H1 (cell line): ENCODE results near the gene CAMTA1. TPM values are rescaled to one million over a fixed set of nuclear protein-coding genes. Genes with fewer than 3 reads are reported as not detected.

Source experiments
- CTCF ChIA-PET: fragments of 300-600 bp; sonication (Branson Sonifier 250); formaldehyde crosslinking; loops from one replicate; lab custom pipeline; 2021; ENCODE audit not compliant: partially characterized antibody; lab: Charles Lee
- POLR2A ChIA-PET: fragments of 300-600 bp; sonication (Branson Sonifier 250); formaldehyde crosslinking; loops from one replicate; lab custom pipeline; 2021; ENCODE audit warnings: inconsistent platforms; ENCODE audit not compliant: partially characterized antibody; lab: Charles Lee
- DNase-seq, 2 experiments: peaks; one replicate each; pipeline versions ENCODE4 v3.0.0 to v3.0.0-alpha.2; 2010 to 2022; ENCODE audit warnings: low spot score in 2 of 2, low read depth in 1 of 2, mixed read lengths in 1 of 2
- FAIRE-seq: peaks from 2 replicates; lab custom pipeline; 2011; peaks lifted over from hg19 to GRCh38; lab: Jason Lieb, UNC
- H2AFZ ChIP-seq: 2 replicates; pipeline ENCODE4 v1.8.1; 2012; ENCODE audit warnings: low read length, inconsistent platforms
- H2AK5ac ChIP-seq: 2 replicates; pipeline ENCODE4 v1.6.1; 2013; ENCODE audit warnings: low read depth, low read length
- H2BK120ac ChIP-seq: replicated peaks from 2 replicates; pipeline ENCODE3; 2013; ENCODE audit warnings: low read depth, low read length, inconsistent platforms
- H2BK12ac ChIP-seq: 2 replicates; pipeline ENCODE4 v1.6.1; 2013; ENCODE audit warnings: low read depth, low read length
- H2BK15ac ChIP-seq: 2 replicates; pipeline ENCODE4 v1.6.1; 2013; ENCODE audit warnings: low read length
- H2BK20ac ChIP-seq: 2 replicates; pipeline ENCODE4 v1.6.1; 2013; ENCODE audit warnings: low read length
- H2BK5ac ChIP-seq: 2 replicates; pipeline ENCODE4 v1.6.1; 2013; ENCODE audit warnings: low read depth, low read length
- H3K14ac ChIP-seq: 2 replicates; pipeline ENCODE4 v1.6.1; 2013; ENCODE audit warnings: inconsistent platforms; ENCODE audit not compliant: insufficient read length
- H3K18ac ChIP-seq: 2 replicates; pipeline ENCODE4 v1.6.1; 2013; ENCODE audit warnings: low read length; ENCODE audit errors: extremely low read depth
- H3K23ac ChIP-seq: 2 replicates; pipeline ENCODE4 v1.6.1; 2013; ENCODE audit warnings: inconsistent platforms; ENCODE audit not compliant: insufficient read length
- H3K23me2 ChIP-seq: 2 replicates; pipeline ENCODE4 v1.6.1; 2013; ENCODE audit warnings: low read depth, low read length
- H3K27ac ChIP-seq: 2 replicates; pipeline ENCODE4 v1.6.1; 2011; ENCODE audit warnings: low read depth, low read length, inconsistent platforms
- H3K27me3 ChIP-seq, 4 experiments: replicated peaks in 1 of 4; 1 replicate in 1 of 4; 2 replicates in 3 of 4; pipeline versions ENCODE4 v1.6.1 to v1.8.1; 2011 to 2013; ENCODE audit warnings: low read length in 3 of 4, mild to moderate bottlenecking in 3 of 4, inconsistent platforms in 2 of 4, mixed read lengths in 2 of 4, moderate library complexity in 1 of 4; ENCODE audit not compliant: control insufficient read depth in 3 of 4, insufficient read depth in 3 of 4; ENCODE audit errors: extremely low read depth in 1 of 4
- H3K36me3 ChIP-seq, 4 experiments: 2 replicates each; pipeline versions ENCODE4 v1.6.1 to v1.8.1; 2011 to 2013; ENCODE audit warnings: mild to moderate bottlenecking in 4 of 4, low read length in 3 of 4, moderate library complexity in 2 of 4, control low read depth in 1 of 4, inconsistent platforms in 1 of 4; ENCODE audit not compliant: insufficient read depth in 4 of 4, control insufficient read depth in 2 of 4
- H3K4ac ChIP-seq: replicated peaks from 2 replicates; pipeline ENCODE3; 2013; ENCODE audit warnings: low read length, low read depth, mixed read lengths, inconsistent platforms; ENCODE audit not compliant: insufficient read length
- H3K4me1 ChIP-seq, 4 experiments: replicated peaks in 1 of 4; 1 replicate in 1 of 4; 2 replicates in 3 of 4; pipeline versions ENCODE4 v1.6.1 to v1.8.1; 2011 to 2013; ENCODE audit warnings: low read length in 3 of 4, inconsistent platforms in 2 of 4, mixed read lengths in 1 of 4; ENCODE audit not compliant: insufficient read depth in 4 of 4, control insufficient read depth in 3 of 4
- H3K4me2 ChIP-seq, 2 experiments: 2 replicates each; pipeline versions ENCODE4 v1.6.1 to v1.8.1; 2011 to 2013; ENCODE audit warnings: low read depth in 2 of 2, low read length in 2 of 2, control low read depth in 1 of 2, inconsistent platforms in 1 of 2, mild to moderate bottlenecking in 1 of 2; ENCODE audit not compliant: insufficient read depth in 1 of 2
- H3K4me3 ChIP-seq, 4 experiments: fragments of 200-600, 300-600 bp in 1 of 4; sonication (generic), shearing (Covaris generic), sonication (Bioruptor Twin) in 1 of 4; 2 replicates each; pipeline versions ENCODE4 v1.5.1 to v1.8.1; 2011 to 2016; ENCODE audit warnings: low read length in 4 of 4, low read depth in 3 of 4, control low read depth in 2 of 4, inconsistent platforms in 2 of 4, mild to moderate bottlenecking in 2 of 4, mixed read lengths in 1 of 4, moderate library complexity in 1 of 4; ENCODE audit not compliant: insufficient read depth in 2 of 4; ENCODE audit errors: extremely low read depth in 1 of 4
- H3K56ac ChIP-seq: replicated peaks from 2 replicates; pipeline ENCODE3; 2013; ENCODE audit warnings: low read depth, mild to moderate bottlenecking, mixed read lengths, low read length, inconsistent platforms; ENCODE audit not compliant: insufficient read length
- H3K79me1 ChIP-seq: 2 replicates; pipeline ENCODE4 v1.6.1; 2013; ENCODE audit warnings: low read depth, low read length, control low read depth
- H3K79me2 ChIP-seq, 2 experiments: 2 replicates each; pipeline versions ENCODE4 v1.6.1 to v1.8.1; 2012 to 2013; ENCODE audit warnings: low read length in 2 of 2, mild to moderate bottlenecking in 2 of 2, inconsistent platforms in 1 of 2; ENCODE audit not compliant: insufficient read depth in 2 of 2, control insufficient read depth in 1 of 2
- H3K9ac ChIP-seq, 4 experiments: replicated peaks in 1 of 4; 1 replicate in 1 of 4; 2 replicates in 3 of 4; pipeline versions ENCODE4 v1.6.1 to v1.8.1; 2011 to 2013; ENCODE audit warnings: low read depth in 3 of 4, low read length in 3 of 4, control low read depth in 2 of 4, mild to moderate bottlenecking in 2 of 4, moderate library complexity in 2 of 4, inconsistent platforms in 1 of 4; ENCODE audit errors: extremely low read depth in 1 of 4
- H3K9me3 ChIP-seq, 2 experiments: 2 replicates each; pipeline versions ENCODE4 v1.6.1 to v1.8.1; 2012 to 2013; ENCODE audit warnings: mild to moderate bottlenecking in 2 of 2, moderate library complexity in 2 of 2, control low read depth in 1 of 2, inconsistent platforms in 1 of 2, low read depth in 1 of 2, low read length in 1 of 2, mixed read lengths in 1 of 2; ENCODE audit not compliant: insufficient read depth in 2 of 2
- H4K20me1 ChIP-seq, 2 experiments: replicated peaks in 1 of 2; 2 replicates each; pipeline versions ENCODE3 to v1.8.1; 2011 to 2013; ENCODE audit warnings: inconsistent platforms in 2 of 2, low read length in 2 of 2, mild to moderate bottlenecking in 1 of 2; ENCODE audit not compliant: insufficient read depth in 2 of 2, control insufficient read depth in 1 of 2
- H4K5ac ChIP-seq: 2 replicates; pipeline ENCODE4 v1.6.1; 2013; ENCODE audit warnings: low read length, low read depth, mixed read lengths, inconsistent platforms; ENCODE audit not compliant: insufficient read length
- H4K8ac ChIP-seq: 2 replicates; pipeline ENCODE4 v1.8.0; 2013; ENCODE audit warnings: mild to moderate bottlenecking, moderate library complexity, low read length, inconsistent platforms; ENCODE audit not compliant: insufficient read depth; ENCODE audit errors: extremely low read depth
- H4K91ac ChIP-seq: replicated peaks from 2 replicates; pipeline ENCODE3; 2013; ENCODE audit warnings: low read length, mixed read lengths, inconsistent platforms; ENCODE audit not compliant: insufficient read length
- BCL11A ChIP-seq, 2 experiments: IDR thresholded peaks; one replicate each; pipeline ENCODE4 v1.6.1; 2011; ENCODE audit warnings: low read depth in 2 of 2, low read length in 2 of 2, mild to moderate bottlenecking in 2 of 2
- CREB1 ChIP-seq: IDR thresholded peaks from 2 replicates; pipeline ENCODE4 v1.6.1; 2012; ENCODE audit warnings: inconsistent platforms
- CTCF ChIP-seq, 3 experiments: IDR thresholded peaks; 1 replicate in 2 of 3; 2 replicates in 1 of 3; pipeline versions ENCODE4 v1.5.1 to v1.6.1; 2011; ENCODE audit warnings: low read length in 3 of 3, mild to moderate bottlenecking in 3 of 3, inconsistent platforms in 2 of 3, low read depth in 1 of 3, moderate library complexity in 1 of 3; ENCODE audit not compliant: insufficient read depth in 1 of 3; ENCODE audit errors: control extremely low read depth in 1 of 3
- NANOG ChIP-seq: IDR thresholded peaks from 2 replicates; pipeline ENCODE4 v1.6.1; 2011; ENCODE audit warnings: low read length, low read depth, mild to moderate bottlenecking, inconsistent platforms; ENCODE audit not compliant: insufficient read depth, poor library complexity, severe bottlenecking
- YY1 ChIP-seq: IDR thresholded peaks from 2 replicates; pipeline ENCODE4 v1.6.1; 2011; ENCODE audit warnings: low read depth, mild to moderate bottlenecking, low read length
- WGBS, 2 experiments: shearing (Covaris generic) in 1 of 2; methylation state at CpG; one replicate each; pipeline versions ENCODE4 v1.1.6 to v1.1.7; 2013 to 2015; ENCODE audit warnings: low lambda C conversion rate in 2 of 2, mixed read lengths in 2 of 2, inconsistent platforms in 1 of 2, low coverage in 1 of 2, missing lambda C conversion rate in 1 of 2; ENCODE audit not compliant: insufficient replicate concordance in 2 of 2, insufficient coverage in 1 of 2, insufficient read length in 1 of 2; ENCODE audit errors: extremely low coverage in 1 of 2, missing lambda C conversion rate in 1 of 2; 5-methylcytosine and 5-hydroxymethylcytosine counted together
- polyA plus RNA-seq, 7 experiments: library from polyadenylated mRNA; depleted of rRNA in 3 of 7; stranded (reverse) in 5 of 7; unstranded in 2 of 7; fragments of >200 nt in 5 of 7; fragments of 200-250 nt in 2 of 7; gene quantifications; 1 replicate in 5 of 7; 2 replicates in 1 of 7; 4 replicates in 1 of 7; pipeline versions ENCODE4 v1.2.1 to v1.2.3, GENCODE V29; 2011 to 2013; ENCODE audit warnings: missing spikeins in 2 of 7, mixed read lengths in 2 of 7
- total RNA-seq: library from RNA; stranded (reverse); fragmentation: NEBNext Ultra II Directional; extraction: Animal tissue kit (Norgen Biotek cat#: 25700); gene quantifications from 2 replicates; pipeline ENCODE4 v1.2.1, GENCODE V29; 2021

Gene CAMTA1
- total and polyA plus RNA-seq, 2 of the 8 experiments (the other 6 are each of a cell fraction or from before 2014, with no cell fraction given): 65.0 to 119 TPM

GRCh38 chr1:7360526-7360925 is 575.3 kb downstream of the CAMTA1 start:
- no peaks in the 10 kb centered on the region for H3K4me1 ChIP-seq
- no peaks in the 10 kb centered on the region for H3K27me3 ChIP-seq
- CTCF ChIA-PET: no interaction called here
- H3K4me3 ChIP-seq: no peak overlapping the region
- WGBS, 2 experiments: 82% methylated on average over 6 of the region's 6 CpGs; no CpG with 5 or more reads in 1 of the 2 experiments
- H2BK120ac ChIP-seq: no peak overlapping the region
- H3K4ac ChIP-seq: no peak overlapping the region
- H2BK15ac ChIP-seq: no peak overlapping the region
- FAIRE-seq (no peak), DNase-seq (no peak)
- H3K27ac ChIP-seq: no peak overlapping the region
- H3K9me3 ChIP-seq: no peaks in the 10 kb centered on the region
- POLR2A ChIA-PET: no interaction called here
- H3K79me1 ChIP-seq: no peaks in the 10 kb centered on the region
- H4K5ac ChIP-seq: no peak overlapping the region
- H3K56ac ChIP-seq: no peak overlapping the region
- H3K23ac ChIP-seq: no peak overlapping the region
- H4K20me1 ChIP-seq: no peaks in the 10 kb centered on the region
- no peak overlapping the region for H2BK20ac ChIP-seq
- no peak overlapping the region for H2BK5ac ChIP-seq
- H2BK12ac ChIP-seq: no peak overlapping the region
- TF ChIP-seq NANOG (no peak), YY1 (no peak), BCL11A (IDR thresholded peaks at IDR 0.05; ENCODE audit: low read depth in 2 of 2, low read length in 2 of 2) (no peak), CTCF (IDR thresholded peaks at IDR 0.05; ENCODE audit: control extremely low read depth in 1 of 3, insufficient read depth in 1 of 3, low read depth in 1 of 3, low read length in 3 of 3) (no peak), CREB1 (no peak)
- TF ChIP-seq, all 59 proteins: peak for 0
- Histone ChIP-seq H3K79me2 (no peaks in the 10 kb centered on the region), H3K4me2 (no peak overlapping the region), H3K18ac (no peak overlapping the region), H2AFZ (no peak overlapping the region), H3K36me3 (no peaks in the 10 kb centered on the region), H3K23me2 (peaks cover 6% of the 10 kb centered on the region; the same call in 1 of the 2 replicates), H2AK5ac (peak overlapping the region; percentile 48; the same call in 1 of the 2 replicates), H3K9ac (no peak overlapping the region), H4K8ac (no peak overlapping the region), H3K14ac (no peak overlapping the region), H4K91ac (peak overlapping the region; percentile 44)
